K562 (cell line): Measurements from ENCODE around the gene SGPP1. TPM values are rescaled to one million over a fixed set of nuclear protein-coding genes. Genes with fewer than 3 reads are reported as not detected.
A peak's percentile ranks its signal among the peaks of the same experiment; 100 is the strongest.

ENCODE experiments used
- ATAC-seq: fragments of 200-7000 bp; cut with Tn5 transposase; 3 replicates; pipeline ENCODE4 v1.9.1; 2020; ENCODE audit warnings: moderate library complexity
- BruUV-seq: library from RNA; stranded (reverse); fragments of 400-500 nt; replicated peaks from 2 replicates; lab custom pipeline; 2021; lab: Mats Ljungman, UMichigan
- CTCF ChIA-PET: fragments of 300-600 bp; formaldehyde crosslinking; extraction: SDS; loops from one replicate; lab custom pipeline; 2021; ENCODE audit warnings: low intra/inter-chr PET ratio; lab: Yijun Ruan, JAX
- POLR2A ChIA-PET: fragments of 300-600, 350-650 bp; sonication (Branson Sonifier 250); formaldehyde crosslinking; extraction: SDS; loops from one replicate; lab custom pipeline; 2021; ENCODE audit warnings: antibody characterized with exemption, inconsistent platforms; lab: Yijun Ruan, JAX
- DNase-seq, 4 experiments: peaks; one replicate each; pipeline versions ENCODE4 v3.0.0 to v3.0.0-alpha.2; 2011 to 2018; ENCODE audit warnings: low spot score in 3 of 4, mixed read lengths in 3 of 4; ENCODE audit errors: extremely low read depth in 1 of 4
- FAIRE-seq: peaks from 2 replicates; lab custom pipeline; 2011; peaks lifted over from hg19 to GRCh38; lab: Jason Lieb, UNC
- H2AFZ ChIP-seq: 2 replicates; pipeline ENCODE4 v1.6.0; 2011; ENCODE audit warnings: low read depth, low read length, control low read depth, inconsistent platforms
- H3K27ac ChIP-seq: fragments of 200-600 bp; 3 replicates; pipeline ENCODE4 v1.8.0; 2011; ENCODE audit warnings: low read depth, mild to moderate bottlenecking, control low read depth, inconsistent platforms, low read length, moderate library complexity, mixed read lengths; ENCODE audit errors: extremely low read depth
- H3K27me3 ChIP-seq, 2 experiments: fragments of 300-600 bp in 1 of 2; 2 replicates in 1 of 2; 3 replicates in 1 of 2; pipeline versions ENCODE4 v1.6.0 to v1.8.0; 2011; ENCODE audit warnings: inconsistent platforms in 2 of 2, low read length in 2 of 2, mild to moderate bottlenecking in 1 of 2, mixed read lengths in 1 of 2, moderate library complexity in 1 of 2; ENCODE audit not compliant: control insufficient read depth in 2 of 2, insufficient read depth in 2 of 2
- H3K36me3 ChIP-seq: fragments of 300-600 bp; 3 replicates; pipeline ENCODE4 v1.8.0; 2011; ENCODE audit warnings: mild to moderate bottlenecking, low read length, inconsistent platforms; ENCODE audit not compliant: control insufficient read depth, insufficient read depth
- H3K4me1 ChIP-seq, 2 experiments: fragments of 200-600 bp in 1 of 2; replicated peaks in 1 of 2; 2 replicates in 1 of 2; 3 replicates in 1 of 2; pipeline versions ENCODE4 v1.5.1 to v1.8.0; 2011; ENCODE audit warnings: inconsistent platforms in 2 of 2, low read length in 2 of 2, mild to moderate bottlenecking in 1 of 2, mixed read lengths in 1 of 2, moderate library complexity in 1 of 2; ENCODE audit not compliant: control insufficient read depth in 2 of 2, insufficient read depth in 2 of 2
- H3K4me2 ChIP-seq: 2 replicates; pipeline ENCODE4 v1.6.1; 2011; ENCODE audit warnings: low read length, control low read depth, inconsistent platforms, mixed read lengths; ENCODE audit not compliant: insufficient read depth
- H3K4me3 ChIP-seq: fragments of 200-600 bp; sonication (generic), shearing (Covaris generic); 2 replicates; pipeline ENCODE4 v1.5.1; 2016; ENCODE audit warnings: control low read depth, inconsistent platforms
- H3K79me2 ChIP-seq: fragments of 200-600 bp; 3 replicates; pipeline ENCODE4 v1.8.0; 2011; ENCODE audit warnings: low read length, inconsistent platforms; ENCODE audit not compliant: control insufficient read depth, insufficient read depth
- H3K9ac ChIP-seq, 2 experiments: 2 replicates each; pipeline versions ENCODE4 v1.6.0 to v1.6.1; 2011; ENCODE audit warnings: low read depth in 2 of 2, low read length in 2 of 2, control low read depth in 1 of 2, inconsistent platforms in 1 of 2, mild to moderate bottlenecking in 1 of 2, mixed read lengths in 1 of 2; ENCODE audit not compliant: insufficient read depth in 1 of 2
- H3K9me1 ChIP-seq: one replicate; pipeline ENCODE4 v1.6.0; 2011; ENCODE audit warnings: inconsistent platforms, mild to moderate bottlenecking, low read length, moderate library complexity; ENCODE audit not compliant: control insufficient read depth, insufficient read depth
- H3K9me3 ChIP-seq: replicated peaks from 2 replicates; pipeline ENCODE4 v1.5.1; 2011; ENCODE audit warnings: low read depth, low read length, inconsistent platforms; ENCODE audit not compliant: control insufficient read depth, insufficient read depth
- H4K20me1 ChIP-seq: replicated peaks from 2 replicates; pipeline ENCODE4 v1.6.1; 2011; ENCODE audit warnings: low read length, inconsistent platforms, mixed read lengths; ENCODE audit not compliant: control insufficient read depth, insufficient read depth
- CUX1 ChIP-seq: fragments of 200-800 bp; sonication (Bioruptor generic); IDR thresholded peaks from 2 replicates; pipeline ENCODE4 v1.6.1; 2016; ENCODE audit warnings: missing genetic modification characterization, missing compliant biosample characterization
- FOXK2 ChIP-seq, 2 experiments: fragments of 450-650 bp; IDR thresholded peaks in 1 of 2; conservative IDR thresholded peaks in 1 of 2; 2 replicates each; pipeline ENCODE4 v1.6.1; 2016; ENCODE audit warnings: low read depth in 2 of 2, mild to moderate bottlenecking in 1 of 2
- NELFE ChIP-seq: IDR thresholded peaks from 2 replicates; pipeline ENCODE4 v1.6.1; 2011; ENCODE audit warnings: mild to moderate bottlenecking; ENCODE audit not compliant: insufficient read depth, insufficient read length
- POLR3G ChIP-seq: IDR thresholded peaks from 2 replicates; pipeline ENCODE4 v1.6.1; 2011; ENCODE audit not compliant: insufficient read length, insufficient replicate concordance; ENCODE audit errors: extremely low read depth
- TBL1XR1 ChIP-seq, 2 experiments: IDR thresholded peaks; 2 replicates each; pipeline ENCODE4 v1.6.1; 2012; ENCODE audit warnings: improper control_type of control experiment in 2 of 2, low read length in 2 of 2, mild to moderate bottlenecking in 1 of 2
- WGBS: fragments of 100-300 bp; shearing (Covaris generic); methylation state at CpG from one replicate; pipeline ENCODE4 v1.1.6; 2016; ENCODE audit warnings: low coverage, mixed read lengths; ENCODE audit not compliant: insufficient coverage; ENCODE audit errors: missing lambda C conversion rate; 5-methylcytosine and 5-hydroxymethylcytosine counted together
- in situ Hi-C: fragments of 300-500 bp; cut with MboI; formaldehyde crosslinking; loops from 4 replicates; pipeline ENCODE4 v1.15.0; 2018; ENCODE audit warnings: inconsistent platforms, mixed read lengths
- intact Hi-C: fragments of 100-400 bp; cut with micrococcal nuclease; formaldehyde crosslinking; loops from 2 replicates; pipeline ENCODE4 v1.14.2; 2022
- polyA plus RNA-seq, 8 experiments: library from polyadenylated mRNA; depleted of rRNA in 4 of 8; stranded (reverse) in 5 of 8; unstranded in 3 of 8; fragments of >200 nt; fragmentation: Nextera tagmentation in 2 of 8; fragmentation: Illumina TruSeq in 1 of 8; extraction: Ambion mirVana in 2 of 8; extraction: Trizol in 1 of 8; gene quantifications; 2 replicates each; pipeline versions ENCODE4 v1.2.1 to v1.2.3, GENCODE V29; 2011 to 2014; ENCODE audit warnings: inconsistent platforms in 1 of 8, missing spikeins in 1 of 8
- total RNA-seq, 7 experiments: library from RNA; depleted of rRNA in 6 of 7; stranded (reverse); fragments of >200 nt in 6 of 7; fragmentation: Illumina TruSeq in 2 of 7; extraction: Trizol in 2 of 7; gene quantifications; 2 replicates each; pipeline versions ENCODE4 v1.2.1 to v1.2.3, GENCODE V29; 2011 to 2021; ENCODE audit warnings: low replicate concordance in 1 of 7
- TF ChIP-seq, protein P1 (sequence below), 2 experiments: IDR thresholded peaks; 2 replicates each; pipeline ENCODE4 v1.6.1; 2011; ENCODE audit warnings: borderline replicate concordance in 1 of 2, control low read depth in 1 of 2, low read depth in 1 of 2, low read length in 1 of 2, mild to moderate bottlenecking in 1 of 2, mixed read lengths in 1 of 2, moderate library complexity in 1 of 2; ENCODE audit not compliant: insufficient read depth in 1 of 2, insufficient read length in 1 of 2, poor library complexity in 1 of 2, severe bottlenecking in 1 of 2; ENCODE audit errors: extremely low read depth in 1 of 2
- TF ChIP-seq, protein P2 (sequence below): IDR thresholded peaks from 2 replicates; pipeline ENCODE4 v1.6.1; 2014; ENCODE audit warnings: antibody characterized with exemption

Gene SGPP1
- total and polyA plus RNA-seq, 9 of the 15 experiments (the other 6 are each of a cell fraction or from before 2014, with no cell fraction given): 2.2 to 7.3 (median 5.6) TPM

- Histone ChIP-seq H3K36me3 (no peaks in the 10 kb centered on the region), H3K9me1 (no peaks in the 10 kb centered on the region), H3K79me2 (no peaks in the 10 kb centered on the region), H3K27ac (no peak overlapping the region), H3K27me3 (no peaks in the 10 kb centered on the region), H3K4me3 (no peak overlapping the region), H2AFZ (no peak overlapping the region), H3K9me3 (no peaks in the 10 kb centered on the region), H3K9ac (no peak overlapping the region), H3K4me2 (no peak overlapping the region), H3K4me1 (no peaks in the 10 kb centered on the region), H4K20me1 (no peaks in the 10 kb centered on the region)
- ChIA-PET POLR2A (no interaction called here), CTCF (no interaction called here)
- in situ Hi-C loops: no loop called here
- no peak for ATAC-seq
- intact Hi-C loops: no loop called here
- WGBS: 67% methylated on average over 2 of the region's 3 CpGs
- BruUV-seq: no TSS peak
- DNase-seq: no peak
- no peak for TF ChIP-seq TBL1XR1 (IDR thresholded peaks at IDR 0.05; ENCODE audit: low read length in 2 of 2)
- no peak for TF ChIP-seq POLR3G
- TF ChIP-seq, protein P1, sequence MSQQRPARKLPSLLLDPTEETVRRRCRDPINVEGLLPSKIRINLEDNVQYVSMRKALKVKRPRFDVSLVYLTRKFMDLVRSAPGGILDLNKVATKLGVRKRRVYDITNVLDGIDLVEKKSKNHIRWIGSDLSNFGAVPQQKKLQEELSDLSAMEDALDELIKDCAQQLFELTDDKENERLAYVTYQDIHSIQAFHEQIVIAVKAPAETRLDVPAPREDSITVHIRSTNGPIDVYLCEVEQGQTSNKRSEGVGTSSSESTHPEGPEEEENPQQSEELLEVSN (IDR thresholded peaks at IDR 0.05; ENCODE audit: borderline replicate concordance in 1 of 2, extremely low read depth in 1 of 2, insufficient read depth in 1 of 2, insufficient read length in 1 of 2, low read depth in 1 of 2, low read length in 1 of 2, poor library complexity in 1 of 2, severe bottlenecking in 1 of 2): no peak
- FAIRE-seq: no peak
Observed at GRCh38 chr14:63689132-63689531, 38.7 kb downstream of the SGPP1 start.

- Histone ChIP-seq H3K27me3 (no peaks in the 10 kb centered on the region), H3K4me3 (no peak overlapping the region), H2AFZ (no peak overlapping the region), H3K9me3 (no peaks in the 10 kb centered on the region), H3K79me2 (no peaks in the 10 kb centered on the region), H4K20me1 (no peaks in the 10 kb centered on the region), H3K9ac (no peak overlapping the region), H3K4me1 (no peaks in the 10 kb centered on the region), H3K9me1 (no peaks in the 10 kb centered on the region), H3K36me3 (no peaks in the 10 kb centered on the region), H3K4me2 (no peak overlapping the region), H3K27ac (no peak overlapping the region)
- no TSS peak for BruUV-seq
- ChIA-PET CTCF (no interaction called here), POLR2A (no interaction called here)
- intact Hi-C loops: no loop called here
- in situ Hi-C loops: no loop called here
- FAIRE-seq (peak; percentile 15), ATAC-seq (no peak), DNase-seq (no peak)
- TF ChIP-seq CUX1 (no peak), FOXK2 (conservative IDR thresholded peaks at IDR 0.05 in 1 of 2, IDR thresholded peaks at IDR 0.05 in 1 of 2; ENCODE audit: low read depth in 2 of 2) (no peak), NELFE (no peak)
- TF ChIP-seq, protein P2, sequence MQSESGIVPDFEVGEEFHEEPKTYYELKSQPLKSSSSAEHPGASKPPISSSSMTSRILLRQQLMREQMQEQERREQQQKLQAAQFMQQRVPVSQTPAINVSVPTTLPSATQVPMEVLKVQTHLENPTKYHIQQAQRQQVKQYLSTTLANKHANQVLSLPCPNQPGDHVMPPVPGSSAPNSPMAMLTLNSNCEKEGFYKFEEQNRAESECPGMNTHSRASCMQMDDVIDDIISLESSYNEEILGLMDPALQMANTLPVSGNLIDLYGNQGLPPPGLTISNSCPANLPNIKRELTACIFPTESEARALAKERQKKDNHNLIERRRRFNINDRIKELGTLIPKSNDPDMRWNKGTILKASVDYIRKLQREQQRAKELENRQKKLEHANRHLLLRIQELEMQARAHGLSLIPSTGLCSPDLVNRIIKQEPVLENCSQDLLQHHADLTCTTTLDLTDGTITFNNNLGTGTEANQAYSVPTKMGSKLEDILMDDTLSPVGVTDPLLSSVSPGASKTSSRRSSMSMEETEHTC: no peak
Observed at GRCh38 chr14:63686926-63687325, 40.9 kb downstream of the SGPP1 start.
